Epithelial cell of esophagus (primary cell): ENCODE results near the gene CSF2RB.
A peak's percentile ranks its signal among the peaks of the same experiment; 100 is the strongest.

ENCODE experiments used
- DNase-seq: peaks from one replicate; pipeline ENCODE4 v3.0.0; 2010; ENCODE audit warnings: low read depth
- H3K4me3 ChIP-seq: 2 replicates; pipeline ENCODE4 v1.5.1; 2011; ENCODE audit warnings: mild to moderate bottlenecking, low read length, control low read depth
- TF ChIP-seq, protein P1 (sequence below): IDR thresholded peaks from 2 replicates; pipeline ENCODE4 v1.5.1; 2011; ENCODE audit warnings: low read depth, mild to moderate bottlenecking, low read length, control low read depth, inconsistent platforms; ENCODE audit not compliant: insufficient read depth; ENCODE audit errors: missing control alignments

Gene CSF2RB

DNA sequence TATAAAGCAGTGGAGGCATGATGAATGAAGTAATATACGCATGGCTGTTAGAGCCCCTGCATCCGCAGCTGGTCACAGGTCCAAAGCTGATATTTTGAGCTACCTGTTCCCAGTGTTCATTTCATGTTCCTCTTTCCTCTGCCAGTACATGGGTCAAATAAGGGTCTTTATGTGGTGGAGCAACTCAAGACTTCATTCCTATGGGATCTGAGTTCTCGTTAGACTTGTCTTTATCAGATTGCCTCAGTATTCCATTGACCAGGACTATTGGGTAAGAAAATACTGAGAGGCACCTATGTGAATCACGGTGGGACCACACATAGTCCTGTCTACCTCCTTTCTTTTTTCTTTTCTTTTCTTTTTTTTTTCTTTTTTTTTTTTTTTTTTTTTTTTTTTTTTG, 27.4 kb upstream of the CSF2RB start:
- no peak for DNase-seq
- TF ChIP-seq, protein P1, sequence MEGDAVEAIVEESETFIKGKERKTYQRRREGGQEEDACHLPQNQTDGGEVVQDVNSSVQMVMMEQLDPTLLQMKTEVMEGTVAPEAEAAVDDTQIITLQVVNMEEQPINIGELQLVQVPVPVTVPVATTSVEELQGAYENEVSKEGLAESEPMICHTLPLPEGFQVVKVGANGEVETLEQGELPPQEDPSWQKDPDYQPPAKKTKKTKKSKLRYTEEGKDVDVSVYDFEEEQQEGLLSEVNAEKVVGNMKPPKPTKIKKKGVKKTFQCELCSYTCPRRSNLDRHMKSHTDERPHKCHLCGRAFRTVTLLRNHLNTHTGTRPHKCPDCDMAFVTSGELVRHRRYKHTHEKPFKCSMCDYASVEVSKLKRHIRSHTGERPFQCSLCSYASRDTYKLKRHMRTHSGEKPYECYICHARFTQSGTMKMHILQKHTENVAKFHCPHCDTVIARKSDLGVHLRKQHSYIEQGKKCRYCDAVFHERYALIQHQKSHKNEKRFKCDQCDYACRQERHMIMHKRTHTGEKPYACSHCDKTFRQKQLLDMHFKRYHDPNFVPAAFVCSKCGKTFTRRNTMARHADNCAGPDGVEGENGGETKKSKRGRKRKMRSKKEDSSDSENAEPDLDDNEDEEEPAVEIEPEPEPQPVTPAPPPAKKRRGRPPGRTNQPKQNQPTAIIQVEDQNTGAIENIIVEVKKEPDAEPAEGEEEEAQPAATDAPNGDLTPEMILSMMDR = no peak
- H3K4me3 ChIP-seq = no peak overlapping the region

DNA sequence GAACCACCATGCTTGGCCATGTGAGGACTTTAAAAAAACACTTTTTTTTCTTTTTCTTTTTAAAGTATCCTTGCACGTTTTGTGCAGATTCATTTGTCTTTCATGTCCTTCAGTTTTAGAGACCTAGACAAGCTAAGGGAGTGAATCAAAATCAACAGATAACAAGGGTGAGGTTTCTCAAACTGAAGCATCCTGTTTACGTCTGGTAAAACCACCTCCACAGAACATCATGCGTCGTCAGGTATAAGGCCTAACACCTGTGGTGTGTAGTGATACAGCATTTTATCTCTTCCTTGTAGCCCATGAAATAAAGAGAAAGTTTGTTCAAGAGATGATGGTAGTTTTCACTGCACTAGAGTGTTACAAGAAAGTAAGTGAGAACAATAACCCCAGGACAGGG, 26.3 kb upstream of the CSF2RB start:
- no peak for DNase-seq
- TF ChIP-seq, protein P1 = no peak
- no peak overlapping the region for H3K4me3 ChIP-seq

DNA sequence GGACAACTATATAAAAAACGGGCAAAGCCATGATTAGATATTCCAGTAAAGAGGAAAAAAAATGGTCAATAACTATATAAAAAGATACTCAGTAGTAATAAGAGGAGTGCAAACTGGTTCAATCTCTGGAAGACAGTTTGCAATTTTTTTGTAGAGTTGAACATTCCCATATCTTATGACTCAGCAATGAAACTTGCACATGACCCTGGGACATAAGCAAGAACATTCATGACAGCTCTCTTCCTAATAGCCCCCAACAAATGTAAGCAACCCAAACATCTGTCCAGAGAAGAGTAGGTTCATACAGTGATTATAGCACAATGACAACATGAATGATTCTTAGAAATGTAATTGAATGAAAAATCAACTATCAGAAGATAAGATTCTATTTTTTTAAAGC, 21.8 kb upstream of the CSF2RB start:
- H3K4me3 ChIP-seq = no peak overlapping the region
- DNase-seq = no peak
- TF ChIP-seq, protein P1 = no peak

DNA sequence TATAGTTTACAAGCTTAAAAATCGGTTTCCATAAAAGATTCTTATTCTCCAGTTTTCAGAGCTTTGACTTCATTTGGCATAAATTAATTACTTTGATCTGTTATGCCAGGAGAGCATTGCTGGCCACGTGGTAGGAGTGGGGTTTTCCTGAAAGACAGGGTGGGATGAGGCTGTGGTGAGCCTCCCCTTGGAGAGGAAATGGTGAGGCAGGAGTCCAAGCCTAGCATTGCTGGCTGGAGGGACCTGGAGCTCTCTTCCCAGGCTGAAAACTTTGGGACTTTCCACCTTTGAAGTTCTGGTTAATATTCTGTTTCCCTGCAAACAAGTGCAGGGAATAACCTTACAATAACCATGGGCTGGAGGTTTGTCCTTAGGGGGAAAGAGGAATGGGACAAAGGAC, 21.1 kb upstream of the CSF2RB start:
- DNase-seq = no peak
- TF ChIP-seq, protein P1 = no peak
- H3K4me3 ChIP-seq = no peak overlapping the region

DNA sequence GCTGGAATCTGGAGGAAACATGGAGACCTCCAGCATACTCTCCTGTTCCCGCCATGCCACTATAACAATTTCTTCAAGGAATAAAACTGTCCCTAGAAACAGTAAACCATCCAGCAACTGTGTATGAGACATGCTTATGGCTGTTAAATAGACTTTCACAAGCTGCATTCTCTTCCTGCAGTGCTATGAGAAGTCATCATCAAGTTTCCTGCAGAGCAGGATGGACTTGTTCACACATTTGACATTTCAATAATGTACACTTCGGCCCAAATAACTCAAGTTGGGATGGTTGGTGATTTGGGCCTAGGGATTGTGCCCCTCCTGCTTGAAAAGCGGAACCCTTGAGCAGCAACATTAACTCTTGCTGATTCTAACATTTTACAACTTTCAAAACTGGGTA, 20.2 kb upstream of the CSF2RB start:
- peak; percentile 48 for DNase-seq
- H3K4me3 ChIP-seq = no peak overlapping the region

DNA sequence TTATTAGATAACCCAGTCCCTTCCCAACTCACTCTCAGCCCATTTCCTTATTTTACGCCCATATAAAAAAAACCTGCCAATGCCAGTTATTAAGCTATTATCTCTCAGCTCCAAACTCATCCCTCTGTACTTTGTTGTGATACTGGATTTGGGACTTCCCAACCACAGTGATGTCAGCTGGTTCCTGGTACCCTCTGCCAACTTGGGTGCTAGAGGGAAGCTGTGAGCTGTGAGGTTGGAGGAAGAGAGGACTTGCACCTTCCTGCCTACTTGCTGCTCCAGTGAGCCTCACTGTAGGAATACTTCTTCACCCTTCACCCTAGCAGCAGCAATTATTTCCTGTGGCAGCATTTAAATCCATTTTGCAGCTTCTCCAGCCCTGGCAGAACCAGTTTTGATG, 19.2 kb upstream of the CSF2RB start:
- TF ChIP-seq, protein P1 = no peak
- H3K4me3 ChIP-seq = no peak overlapping the region
- no peak for DNase-seq

More for the DNA sequence above, 20.2 kb upstream of the CSF2RB start:
- TF ChIP-seq, protein P1 = no peak

DNA sequence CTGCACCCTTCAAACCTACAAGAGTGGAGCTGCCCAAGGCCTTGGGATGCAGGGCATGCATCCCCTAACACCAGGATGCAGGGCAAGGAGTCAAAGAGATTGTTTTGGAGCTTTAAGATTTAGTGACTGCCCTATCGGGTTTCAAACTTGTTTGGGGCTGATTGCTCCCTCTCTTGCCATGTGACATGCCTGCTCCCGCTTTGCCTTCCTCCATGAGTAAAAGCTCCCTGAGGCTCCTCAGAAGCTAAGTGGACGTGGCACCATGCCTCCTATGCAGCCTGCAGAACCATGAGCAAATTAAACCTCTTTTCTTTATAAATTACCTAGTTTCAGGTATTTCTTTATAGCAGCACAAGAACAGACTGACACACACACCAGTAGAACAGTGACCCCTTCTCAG, 15.8 kb upstream of the CSF2RB start:
- H3K4me3 ChIP-seq = no peak overlapping the region
- TF ChIP-seq, protein P1 = no peak
- DNase-seq = no peak
